Stimulated activated CD8-positive, alpha-beta memory T cell treated with anti-CD3 and anti-CD28 coated beads, Interleukin-2, amount 100 ng/mL, for 1 hour (primary cell): ENCODE data around the gene REM1.
"Not testable (repeated sequence)": the region's sequence is repeated elsewhere in the genome, so short reads cannot be mapped to it uniquely, and the experiment has no call there.

Source experiments
- DNase-seq, 2 donors: peaks; one replicate each; pipeline ENCODE4 v3.0.0-alpha.2; 2020; ENCODE audit warnings: low read depth in 2 of 2

Gene REM1

DNA sequence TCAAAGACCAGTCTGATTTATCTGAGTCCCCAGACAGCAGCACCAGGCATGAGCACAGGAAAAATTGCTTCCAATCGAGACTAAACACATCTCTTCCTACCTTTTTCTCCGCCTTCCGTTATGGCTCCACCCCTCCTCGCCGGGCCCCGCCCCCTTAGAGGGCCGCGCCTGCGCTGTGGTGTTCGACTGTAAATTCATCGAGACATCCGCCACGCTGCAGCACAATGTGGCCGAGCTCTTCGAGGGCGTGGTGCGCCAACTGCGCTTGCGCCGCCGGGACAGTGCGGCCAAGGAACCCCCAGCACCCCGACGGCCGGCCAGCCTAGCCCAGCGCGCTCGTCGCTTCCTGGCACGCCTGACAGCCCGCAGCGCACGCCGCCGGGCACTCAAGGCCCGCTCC is 8.9 kb downstream of the REM1 start:
- no peak for DNase-seq

- no peak for DNase-seq
These were observed 10.6 kb downstream of the REM1 start for GRCh38 chr20:31485450-31486339.

DNA sequence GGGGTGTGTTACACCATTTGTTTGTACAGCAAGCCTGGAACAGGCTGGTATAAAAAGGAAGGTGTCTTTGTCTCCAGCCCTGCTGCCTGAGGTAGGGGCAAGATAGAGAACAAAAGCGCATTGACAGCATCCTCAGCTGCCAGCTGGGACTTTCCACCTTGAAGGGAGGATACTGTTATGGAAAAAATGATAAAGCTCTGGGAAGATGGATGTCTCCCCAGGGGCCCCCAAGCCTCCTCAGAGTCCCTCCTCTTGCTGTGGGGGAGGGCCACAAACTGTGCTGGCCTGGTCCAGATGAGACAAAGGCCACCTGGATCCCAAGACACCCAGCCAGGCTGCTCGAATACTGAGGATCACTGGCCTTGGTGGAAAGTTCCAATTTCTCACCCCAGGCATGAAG is 13.0 kb downstream of the REM1 start:
- no peak for DNase-seq

DNA sequence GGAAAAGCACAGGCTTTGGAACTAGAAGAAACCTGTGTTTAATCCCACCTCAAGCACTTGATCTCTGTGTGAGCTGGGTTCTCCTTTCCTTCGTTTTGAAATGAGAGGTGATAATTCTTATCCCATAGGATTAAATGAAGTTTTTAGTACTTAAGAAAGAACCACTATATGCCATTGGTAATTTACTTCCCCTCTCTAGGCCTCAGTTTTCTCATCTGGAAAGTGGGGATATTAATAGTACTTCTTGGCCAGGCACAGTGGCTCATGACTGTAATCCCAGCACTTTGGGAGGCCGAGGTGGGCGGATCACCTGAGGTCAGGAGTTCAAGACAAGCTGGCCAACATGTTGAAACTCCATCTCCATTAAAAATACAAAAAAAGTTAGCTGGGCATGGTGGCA is 14.1 kb downstream of the REM1 start:
- DNase-seq = no peak

GRCh38 chr20:31490752-31491151 is 15.7 kb downstream of the REM1 start:
- DNase-seq = no peak

DNA sequence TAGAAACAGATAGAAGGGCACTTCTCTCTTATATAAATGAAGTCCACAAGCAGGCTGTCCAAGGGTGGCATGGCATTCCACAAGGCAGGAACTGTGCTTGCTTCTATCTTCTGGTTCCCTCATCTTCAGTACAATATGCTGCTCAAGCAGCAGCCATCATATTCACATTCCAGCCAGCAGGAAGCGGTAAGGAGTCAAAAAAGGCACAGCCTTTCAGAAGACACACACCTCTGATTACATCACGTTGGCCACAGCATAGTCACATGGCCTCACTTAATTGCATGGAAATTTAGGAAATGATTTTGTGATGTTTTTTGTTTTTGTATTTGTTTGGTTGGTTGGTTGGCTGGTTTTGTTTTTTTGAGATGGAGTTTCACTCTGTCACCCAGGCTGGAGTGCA is 19.0 kb downstream of the REM1 start:
- DNase-seq = no peak

GRCh38 chr20:31496761-31497295 is 21.7 kb downstream of the REM1 start:
- no peak for DNase-seq

- DNase-seq = no peak
These were observed 22.9 kb downstream of the REM1 start for GRCh38 chr20:31497838-31498540.

DNA sequence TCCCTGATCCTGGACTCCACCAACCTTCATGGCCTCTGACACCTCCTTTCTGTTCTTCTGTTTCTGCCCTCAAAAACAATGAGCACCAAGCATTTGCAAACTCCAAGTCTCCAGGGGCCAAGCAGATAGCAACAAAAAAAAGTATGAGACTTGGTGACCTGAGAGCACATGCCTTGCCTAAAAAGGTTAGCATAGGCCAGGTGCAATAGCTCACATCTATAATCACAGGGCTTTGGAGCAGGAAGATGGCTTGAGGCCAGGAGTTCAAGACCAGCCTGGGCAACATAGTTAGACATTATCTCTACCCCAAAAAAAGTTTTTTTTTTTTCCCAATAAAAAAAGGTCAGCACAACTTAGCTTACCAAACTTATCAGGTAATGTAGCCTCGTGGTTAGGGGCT is 25.4 kb downstream of the REM1 start:
- DNase-seq = no peak

GRCh38 chr20:31502884-31503673 is 28.0 kb downstream of the REM1 start:
- peak; percentile 47 to 62 for DNase-seq

DNA sequence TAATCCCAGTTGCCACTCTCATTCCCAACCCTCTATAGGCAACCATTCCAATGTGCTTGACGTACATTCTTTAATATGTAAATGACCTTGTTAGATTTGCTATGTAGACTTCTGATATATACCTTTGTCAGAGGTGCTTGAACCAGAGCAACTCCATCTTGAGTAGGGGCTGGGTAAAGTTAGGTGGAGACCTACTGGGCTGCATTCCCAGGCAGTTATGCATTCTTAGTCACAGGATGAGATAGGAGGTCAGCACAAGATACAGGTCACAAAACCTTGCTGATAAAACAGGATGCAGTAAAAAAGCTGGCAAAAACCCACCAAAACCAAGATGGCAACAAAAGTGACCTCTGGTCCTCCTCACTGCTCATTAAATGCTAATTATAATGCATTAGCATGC is 30.8 kb downstream of the REM1 start:
- no peak for DNase-seq

DNA sequence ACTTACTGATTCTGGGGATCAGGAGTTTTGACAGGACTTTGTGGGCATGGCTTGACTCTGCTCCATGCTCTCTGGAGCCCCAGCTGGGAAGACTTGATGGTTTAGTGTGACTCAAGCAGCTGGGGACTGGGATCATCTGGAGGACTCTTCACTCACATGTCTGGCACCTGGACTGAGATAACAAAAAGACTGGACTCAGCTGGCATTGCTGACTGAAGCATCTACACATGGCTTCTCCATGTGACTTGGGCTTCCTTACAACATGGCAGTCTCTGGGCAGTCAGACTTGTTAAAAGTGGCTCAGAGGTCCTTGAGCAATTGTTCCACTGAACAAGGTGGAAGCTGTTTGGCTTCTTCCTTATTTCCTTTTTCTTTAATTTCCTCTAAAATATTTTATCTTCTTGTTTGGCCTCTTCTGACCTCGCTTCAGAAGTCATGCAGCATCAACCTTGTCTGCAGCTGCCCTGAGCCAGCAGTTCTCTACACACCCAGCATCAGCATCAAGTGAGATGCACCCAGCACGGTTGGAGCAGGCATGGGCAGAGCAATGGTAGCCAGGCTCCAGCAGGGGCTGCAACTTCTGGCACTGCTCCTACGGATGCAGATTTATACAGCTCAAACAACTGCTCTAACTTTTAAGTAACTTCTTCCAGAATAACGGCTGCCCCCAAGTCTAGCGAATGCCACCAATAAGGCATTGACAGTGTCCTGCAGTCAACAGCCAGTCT is 33.6 kb downstream of the REM1 start:
- no peak for DNase-seq

- DNase-seq = peak; percentile 75 to 78
These were observed 39.3 kb downstream of the REM1 start, which contains the start of gene HM13 for GRCh38 chr20:31514154-31515071. HM13 (plus strand) TSS chr20:31514442; CDS start chr20:31514552, 110 bp downstream.

DNA sequence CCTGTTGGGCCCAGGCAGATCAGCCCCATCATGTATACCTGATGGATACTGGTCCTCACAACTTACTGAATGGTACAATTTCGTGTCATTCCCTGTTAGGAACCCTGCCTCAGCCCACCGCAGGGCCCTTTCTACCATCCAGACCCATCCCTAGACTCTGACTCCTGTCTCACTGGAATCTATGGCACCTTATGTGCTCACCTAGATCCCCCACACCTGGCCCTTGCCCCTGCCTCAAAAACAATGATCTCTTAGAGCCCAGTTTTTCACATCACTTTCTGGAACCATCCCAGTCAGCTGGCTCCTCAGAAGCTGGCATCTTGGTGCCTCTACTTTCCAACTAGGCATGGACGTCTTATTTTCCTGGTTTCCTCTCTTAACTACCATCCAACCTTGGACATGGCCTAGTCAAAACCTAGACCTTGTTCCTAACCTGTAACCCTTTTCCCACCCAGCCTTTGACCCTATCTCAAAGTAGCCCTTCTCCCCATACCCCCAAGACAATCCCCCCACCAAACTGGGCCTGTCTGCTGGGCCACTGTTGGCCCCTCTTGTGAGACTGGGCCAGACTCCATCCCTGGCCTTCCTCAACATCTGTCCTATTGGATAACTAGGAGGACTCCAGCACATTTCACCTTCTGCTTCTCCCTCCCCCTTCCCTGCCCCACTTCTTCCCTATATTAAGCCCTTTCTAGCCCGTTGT is 40.1 kb downstream of the REM1 start:
- DNase-seq = no peak

DNA sequence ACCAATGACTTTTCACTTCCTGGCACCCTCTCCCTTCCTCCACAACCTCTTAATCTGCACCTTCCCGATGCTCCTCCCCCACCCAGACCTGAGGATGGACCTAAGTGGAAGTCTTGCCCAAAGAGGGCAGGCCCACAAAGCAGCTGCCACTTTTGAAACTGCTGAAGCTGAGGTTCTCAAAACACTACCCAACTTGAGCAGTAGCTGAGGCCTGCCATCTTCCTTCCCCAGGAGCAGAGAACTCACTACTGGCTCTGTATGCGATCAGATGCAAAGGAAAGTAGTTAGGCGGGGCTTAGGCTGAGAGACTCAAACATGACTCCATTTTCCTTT is 40.7 kb downstream of the REM1 start:
- DNase-seq = no peak

- DNase-seq = no peak
These were observed 41.1 kb downstream of the REM1 start for GRCh38 chr20:31516166-31516565.

- DNase-seq = no peak
These were observed 41.6 kb downstream of the REM1 start for GRCh38 chr20:31516651-31517050.

DNA sequence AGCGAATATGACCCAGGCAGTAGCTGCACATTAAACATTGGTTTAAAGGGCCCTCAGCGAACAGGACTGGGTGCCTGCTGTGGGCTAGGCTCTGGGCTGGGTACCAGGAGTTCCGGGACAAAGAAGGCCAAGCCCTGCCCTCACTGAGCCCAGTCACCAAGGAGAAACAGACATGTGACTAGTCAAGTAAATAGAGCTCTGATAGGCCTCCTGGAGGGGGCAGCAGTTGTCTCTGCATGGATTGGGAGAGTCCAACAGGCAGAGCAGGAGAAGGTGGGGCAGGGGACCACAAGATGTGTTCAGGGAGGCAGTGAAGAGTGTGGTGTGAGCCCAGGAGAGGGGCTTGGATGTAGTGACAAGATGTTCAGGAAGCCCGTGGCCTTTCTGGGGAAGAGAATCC is 42.3 kb downstream of the REM1 start:
- DNase-seq = no peak

GRCh38 chr20:31521267-31521666 is 46.2 kb downstream of the REM1 start:
- not testable (repeated sequence) for DNase-seq

DNA sequence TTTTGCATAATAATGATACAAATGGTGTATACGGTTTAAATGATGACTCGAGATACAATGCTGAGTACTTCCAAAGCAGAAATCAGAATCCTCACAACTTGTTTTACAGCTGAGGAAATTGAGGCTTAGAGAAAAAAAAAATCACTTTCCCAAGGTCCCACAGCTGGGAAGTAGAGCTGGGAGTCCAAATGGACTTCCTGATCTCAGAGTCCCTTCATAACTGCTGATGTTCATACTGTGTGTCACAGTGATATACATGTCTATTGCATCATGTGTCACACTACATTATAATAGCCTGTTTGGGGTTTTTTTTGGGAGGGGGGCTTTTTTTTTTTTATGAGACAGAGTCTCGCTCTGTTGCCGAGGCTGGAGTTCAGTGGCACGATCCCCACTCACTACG is 47.6 kb downstream of the REM1 start:
- no peak for DNase-seq
